Measurements from ENCODE around the gene SYNPR.

The SYNPR gene

GRCh38 chr3:63559884-63560283 is 281.8 kb downstream of the SYNPR start:
- no peak for DNase-seq

GRCh38 chr3:63561879-63562278 is 283.8 kb downstream of the SYNPR start:
- no peak for DNase-seq

DNA sequence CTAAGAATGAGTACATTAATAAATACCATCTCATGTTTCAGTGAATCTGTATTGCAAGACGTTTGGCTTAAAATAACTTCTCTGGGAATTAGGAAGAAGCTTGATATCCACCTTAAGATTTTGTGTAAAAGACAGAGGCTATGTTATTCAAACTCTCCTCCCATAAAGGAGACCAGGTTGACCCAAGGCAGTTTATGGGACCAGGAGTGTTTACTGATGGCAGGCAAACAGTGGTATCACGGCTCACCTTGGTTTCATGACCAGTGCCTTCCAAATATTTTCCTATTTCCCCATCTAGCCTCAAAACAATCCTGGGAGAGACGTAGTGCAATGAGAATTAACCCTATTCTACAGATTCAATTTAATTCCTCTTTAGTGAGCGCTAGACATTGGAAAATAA is 284.2 kb downstream of the SYNPR start:
- no peak for DNase-seq

DNA sequence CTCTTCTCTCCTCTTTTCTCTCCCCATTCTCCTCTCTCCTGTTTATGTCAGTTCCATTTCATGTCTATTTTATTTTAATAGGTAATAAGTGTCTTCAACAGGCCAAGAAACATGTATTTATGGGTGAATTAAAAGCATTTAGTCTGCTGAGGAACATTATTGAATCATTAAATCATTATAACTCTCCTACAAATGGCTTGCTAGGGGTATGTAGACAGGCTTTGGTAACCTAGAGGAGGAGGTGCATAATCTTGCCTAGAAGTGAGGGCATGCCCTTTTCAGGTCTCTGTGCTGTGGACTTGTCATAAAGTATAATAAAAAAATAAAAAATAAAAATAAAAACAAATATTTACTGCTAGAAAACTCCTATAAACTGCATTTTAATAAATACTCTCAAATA is 285.5 kb downstream of the SYNPR start:
- no peak for DNase-seq

DNA sequence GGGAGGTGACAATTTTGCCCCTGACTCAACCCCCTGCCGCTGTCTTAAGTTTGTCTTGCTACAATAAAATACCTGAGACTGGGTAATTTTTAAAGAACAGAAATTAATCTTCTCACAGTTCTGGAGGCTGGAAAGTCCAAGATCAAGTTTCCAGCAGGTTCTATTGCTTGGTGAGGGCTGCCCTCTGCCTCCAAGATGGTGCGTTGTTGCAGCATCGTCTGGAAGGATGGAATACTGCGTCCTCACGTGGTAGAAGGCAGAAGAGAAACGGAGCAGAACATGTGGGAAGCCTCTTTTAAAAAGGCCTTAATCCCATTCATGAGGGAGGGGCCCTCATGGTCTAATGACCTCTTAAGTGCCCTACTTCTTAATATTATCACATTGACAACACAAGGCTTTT is 287.1 kb downstream of the SYNPR start:
- no peak for DNase-seq

- no peak for DNase-seq
Measured at GRCh38 chr3:63571682-63572081, 293.6 kb downstream of the SYNPR start.

GRCh38 chr3:63576846-63577245 is 298.7 kb downstream of the SYNPR start:
- DNase-seq = no peak

GRCh38 chr3:63578858-63579257 is 300.8 kb downstream of the SYNPR start:
- no peak for DNase-seq

DNA sequence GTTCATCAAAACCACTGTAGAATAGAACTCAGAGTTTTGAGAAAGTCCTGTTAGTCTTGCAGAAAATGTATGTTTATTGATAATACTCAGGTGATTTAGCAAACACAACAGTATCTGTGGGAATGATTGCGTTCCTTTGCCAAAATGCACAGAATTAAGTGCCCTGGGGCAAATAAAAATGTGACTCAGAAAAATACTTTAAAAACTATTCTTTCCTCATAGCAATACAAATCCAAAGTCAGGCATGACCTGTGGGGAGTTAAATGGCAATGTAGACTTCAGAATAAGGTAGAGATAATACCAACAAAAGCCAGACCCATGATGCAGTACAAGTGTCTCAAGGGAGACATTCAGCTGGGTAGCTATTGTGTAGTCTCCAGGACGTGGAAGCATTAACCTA is 302.0 kb downstream of the SYNPR start:
- DNase-seq = no peak

DNA sequence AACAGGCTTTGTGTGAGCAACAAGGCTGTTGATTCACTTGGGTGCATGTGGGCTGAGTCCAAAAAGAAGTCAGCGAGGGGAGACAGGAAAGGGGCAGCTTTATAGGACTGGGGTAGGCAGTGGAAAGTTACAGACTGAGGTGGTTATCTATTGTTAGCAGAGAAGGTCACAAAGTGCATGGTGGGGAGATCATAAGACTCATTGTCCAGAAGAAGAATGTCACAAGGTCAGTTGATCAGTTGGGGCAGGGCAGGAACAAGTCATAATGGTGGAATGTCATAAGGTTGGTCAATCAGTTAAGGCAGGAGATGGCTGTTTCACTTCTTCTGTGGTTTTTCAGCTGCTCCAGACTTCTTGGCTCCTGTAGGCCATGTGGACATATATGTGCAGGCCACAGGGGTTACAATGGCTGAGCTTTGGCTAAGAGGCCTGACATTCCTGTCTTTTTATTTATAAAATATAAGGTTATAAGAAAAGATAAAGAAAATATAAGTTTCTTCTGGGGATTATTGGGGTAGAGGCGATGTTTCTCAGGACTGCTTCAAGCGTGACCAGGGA is 304.9 kb downstream of the SYNPR start:
- DNase-seq = no peak

DNA sequence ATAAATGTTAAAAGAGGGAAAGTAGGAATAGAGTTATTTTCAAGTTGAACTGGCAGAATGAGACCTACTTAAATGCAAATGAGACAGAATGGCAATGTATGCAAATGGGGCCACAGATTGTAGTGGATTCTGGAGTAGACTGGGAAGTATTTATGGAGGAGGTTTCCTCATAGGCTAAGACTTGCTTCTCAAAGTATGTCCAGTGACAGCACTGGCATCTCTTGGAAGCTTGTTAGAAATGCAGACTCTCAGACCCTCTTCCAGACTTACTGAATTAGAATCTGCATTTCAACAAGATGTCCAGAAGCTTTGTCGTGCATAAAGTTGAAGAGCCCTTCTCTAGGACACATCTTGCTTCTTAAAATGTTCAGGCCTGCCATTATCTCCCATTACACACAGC is 306.6 kb downstream of the SYNPR start:
- no peak for DNase-seq

GRCh38 chr3:63585927-63586326 is 307.8 kb downstream of the SYNPR start:
- no peak for DNase-seq

- DNase-seq = no peak
Measured at GRCh38 chr3:63588895-63589294, 310.8 kb downstream of the SYNPR start.

DNA sequence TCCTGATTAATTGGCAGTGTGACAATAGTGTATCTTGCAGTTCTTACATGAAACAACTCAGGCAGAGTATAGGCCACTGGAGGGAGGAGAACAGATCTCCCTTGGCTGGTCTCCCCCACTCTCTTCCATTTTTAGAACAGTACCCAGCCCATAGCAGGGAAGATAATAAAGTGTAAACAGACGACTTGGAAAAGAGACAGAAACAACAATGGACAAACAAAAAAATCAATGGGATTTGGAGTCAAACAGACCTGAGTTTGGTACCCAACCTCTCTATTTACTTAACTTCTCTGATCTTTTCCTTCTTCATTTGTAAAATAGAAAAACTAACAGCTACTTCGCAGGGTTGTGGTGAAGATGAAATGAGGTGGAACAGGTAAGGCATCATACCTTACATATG is 315.7 kb downstream of the SYNPR start:
- DNase-seq = no peak

DNA sequence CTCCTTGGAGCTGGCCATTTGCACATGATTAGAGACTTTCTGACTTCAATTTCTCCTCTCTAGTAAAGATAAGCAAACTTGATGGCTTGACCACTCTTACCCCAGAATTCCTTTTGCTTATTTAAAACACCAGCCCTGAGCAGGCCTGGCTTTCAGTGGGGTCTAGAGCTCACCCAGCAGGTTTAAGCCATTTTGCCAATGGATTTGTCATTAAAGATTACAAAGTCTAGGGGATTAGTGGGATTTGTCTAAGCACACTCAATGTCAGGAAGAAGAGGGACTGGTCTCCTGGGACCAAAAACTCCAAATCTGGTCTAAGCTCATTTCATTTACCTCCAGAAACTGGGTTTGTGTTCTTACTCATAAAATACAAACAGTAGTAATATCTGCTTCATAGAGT is 317.1 kb downstream of the SYNPR start:
- no peak for DNase-seq

DNA sequence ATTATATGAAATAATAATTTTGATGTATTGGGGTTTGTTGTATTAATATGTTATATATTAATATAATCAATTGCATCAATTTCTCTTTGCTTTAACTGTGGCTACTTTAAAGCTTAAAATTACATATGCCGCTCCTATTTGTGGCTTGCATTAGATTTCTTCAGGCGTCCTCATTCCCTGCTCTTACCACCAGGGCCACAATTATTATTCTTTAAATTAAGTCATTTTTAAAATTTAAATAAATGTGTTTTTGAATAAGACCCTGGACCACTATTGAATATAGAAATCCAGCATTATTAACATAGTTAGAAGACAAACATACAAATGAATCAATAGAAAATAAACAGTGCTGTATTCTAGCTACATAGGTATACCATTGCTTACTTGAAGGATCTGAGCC is 318.9 kb downstream of the SYNPR start:
- DNase-seq = no peak

DNA sequence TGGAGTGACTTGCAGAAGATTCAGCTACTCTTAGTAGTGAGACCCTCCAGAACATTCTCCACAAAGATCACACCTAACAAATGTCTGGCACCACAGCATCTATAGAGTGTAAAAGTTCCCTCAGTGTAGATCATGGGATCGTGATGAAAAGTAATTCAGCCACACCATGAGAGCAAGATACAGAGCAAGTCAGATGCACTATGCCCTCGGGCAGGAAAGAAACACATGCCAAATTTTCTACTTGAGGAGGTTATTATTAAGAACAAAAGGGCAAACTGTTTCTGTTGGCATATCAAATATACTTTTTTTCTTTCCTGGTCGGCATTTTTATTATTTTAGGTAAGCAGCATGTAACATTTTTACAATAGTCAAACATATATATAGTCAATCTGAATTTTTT is 329.6 kb downstream of the SYNPR start:
- no peak for DNase-seq

GRCh38 chr3:63609408-63609807 is 331.3 kb downstream of the SYNPR start:
- no peak for DNase-seq

GRCh38 chr3:63609834-63610233 is 331.7 kb downstream of the SYNPR start:
- DNase-seq = no peak

- DNase-seq = no peak
Measured at GRCh38 chr3:63611382-63611781, 333.3 kb downstream of the SYNPR start.

- no peak for DNase-seq
Measured at GRCh38 chr3:63613561-63613960, 335.5 kb downstream of the SYNPR start.

DNA sequence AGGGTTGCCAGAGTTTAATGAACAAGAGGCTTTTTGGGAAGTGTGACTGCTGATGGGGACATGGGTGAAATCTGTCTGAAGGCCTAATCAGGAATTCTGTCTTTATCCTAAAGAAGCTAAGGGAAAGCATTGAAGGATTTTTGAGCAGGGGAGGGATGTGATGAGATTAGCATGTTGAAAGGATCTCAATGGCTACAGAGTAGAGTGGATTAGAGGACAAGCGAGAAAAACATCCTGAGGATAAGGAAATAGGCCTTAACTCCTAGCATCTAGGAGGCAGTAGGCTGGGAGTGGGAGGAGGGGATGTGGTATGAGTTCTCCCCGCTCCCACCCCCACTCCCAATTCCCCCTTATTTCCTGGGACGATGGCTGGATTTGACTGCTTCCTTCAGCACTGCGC is 339.3 kb downstream of the SYNPR start:
- DNase-seq = no peak

DNA sequence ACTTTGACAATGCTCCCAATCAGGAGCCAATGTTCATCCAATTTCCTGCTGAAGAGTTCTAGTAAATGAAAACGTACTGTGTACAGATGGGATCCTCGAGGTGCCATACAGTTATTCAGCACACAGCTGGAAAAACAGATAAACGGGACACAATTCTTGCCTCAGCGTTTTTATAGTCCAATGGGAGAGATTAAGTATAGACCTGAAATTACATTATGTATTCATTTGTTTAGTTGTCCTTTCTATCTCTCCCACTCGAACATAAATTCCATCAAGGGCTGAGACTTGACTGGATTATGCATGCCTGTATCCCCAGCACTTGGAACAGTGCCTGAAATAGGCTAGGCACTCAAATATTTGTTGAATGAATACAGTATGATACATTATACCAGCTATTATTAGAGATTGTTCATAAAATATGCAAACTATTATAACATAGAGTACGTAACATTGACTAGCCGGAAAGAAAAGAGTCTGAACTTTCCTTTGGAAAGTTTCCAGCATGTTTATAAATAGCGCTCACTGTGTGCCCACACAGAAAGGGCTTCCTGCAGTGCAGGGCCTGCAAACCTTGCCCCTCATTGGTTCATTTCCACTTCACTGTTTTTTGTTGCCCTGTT is 346.9 kb downstream of the SYNPR start:
- DNase-seq = no peak

- DNase-seq = no peak
Measured at GRCh38 chr3:63631670-63632069, 353.6 kb downstream of the SYNPR start.

GRCh38 chr3:63635186-63635585 is 357.1 kb downstream of the SYNPR start:
- DNase-seq = no peak

Data from activated T-cell treated with anti-CD3 and anti-CD28 coated beads, Interleukin-2, amount 50 U/mL, for 48 hours (primary cell).